AG10803 (cell line): ENCODE data around the gene DPP6.

Experiments used
- DNase-seq: peaks from one replicate; pipeline ENCODE4 v3.0.0; 2010; ENCODE audit warnings: low read depth
- H3K4me3 ChIP-seq: 2 replicates; pipeline ENCODE4 v1.5.1; 2011; ENCODE audit warnings: mild to moderate bottlenecking, low read length, control low read depth
- TF ChIP-seq, protein P1 (sequence below): conservative IDR thresholded peaks from 2 replicates; pipeline ENCODE4 v1.5.1; 2011; ENCODE audit warnings: mild to moderate bottlenecking, low read length, control low read depth, inconsistent platforms

Gene DPP6

DNA sequence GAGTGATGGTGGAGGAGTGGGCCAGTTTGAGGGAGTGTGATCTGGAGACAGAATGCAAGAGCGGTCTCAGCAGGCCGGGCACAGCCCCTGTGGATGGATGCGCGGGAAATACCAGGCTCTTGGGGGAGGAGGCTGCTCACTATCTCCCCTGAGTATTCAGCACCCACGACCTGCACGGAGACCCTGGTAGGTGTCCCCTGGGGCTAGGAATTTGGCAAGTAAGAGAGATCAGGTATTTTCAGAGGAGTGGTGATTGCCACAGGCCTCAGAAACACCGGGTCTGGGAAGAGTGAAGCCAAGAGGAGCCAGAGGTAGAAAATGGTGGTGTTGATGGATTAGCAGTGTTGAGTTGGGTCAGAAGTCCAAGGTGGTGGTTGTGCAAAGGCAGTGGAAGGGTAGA lies 524.4 kb downstream of the DPP6 start:
- no peak overlapping the region for H3K4me3 ChIP-seq
- no peak for DNase-seq
- TF ChIP-seq, protein P1, sequence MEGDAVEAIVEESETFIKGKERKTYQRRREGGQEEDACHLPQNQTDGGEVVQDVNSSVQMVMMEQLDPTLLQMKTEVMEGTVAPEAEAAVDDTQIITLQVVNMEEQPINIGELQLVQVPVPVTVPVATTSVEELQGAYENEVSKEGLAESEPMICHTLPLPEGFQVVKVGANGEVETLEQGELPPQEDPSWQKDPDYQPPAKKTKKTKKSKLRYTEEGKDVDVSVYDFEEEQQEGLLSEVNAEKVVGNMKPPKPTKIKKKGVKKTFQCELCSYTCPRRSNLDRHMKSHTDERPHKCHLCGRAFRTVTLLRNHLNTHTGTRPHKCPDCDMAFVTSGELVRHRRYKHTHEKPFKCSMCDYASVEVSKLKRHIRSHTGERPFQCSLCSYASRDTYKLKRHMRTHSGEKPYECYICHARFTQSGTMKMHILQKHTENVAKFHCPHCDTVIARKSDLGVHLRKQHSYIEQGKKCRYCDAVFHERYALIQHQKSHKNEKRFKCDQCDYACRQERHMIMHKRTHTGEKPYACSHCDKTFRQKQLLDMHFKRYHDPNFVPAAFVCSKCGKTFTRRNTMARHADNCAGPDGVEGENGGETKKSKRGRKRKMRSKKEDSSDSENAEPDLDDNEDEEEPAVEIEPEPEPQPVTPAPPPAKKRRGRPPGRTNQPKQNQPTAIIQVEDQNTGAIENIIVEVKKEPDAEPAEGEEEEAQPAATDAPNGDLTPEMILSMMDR = no peak

DNA sequence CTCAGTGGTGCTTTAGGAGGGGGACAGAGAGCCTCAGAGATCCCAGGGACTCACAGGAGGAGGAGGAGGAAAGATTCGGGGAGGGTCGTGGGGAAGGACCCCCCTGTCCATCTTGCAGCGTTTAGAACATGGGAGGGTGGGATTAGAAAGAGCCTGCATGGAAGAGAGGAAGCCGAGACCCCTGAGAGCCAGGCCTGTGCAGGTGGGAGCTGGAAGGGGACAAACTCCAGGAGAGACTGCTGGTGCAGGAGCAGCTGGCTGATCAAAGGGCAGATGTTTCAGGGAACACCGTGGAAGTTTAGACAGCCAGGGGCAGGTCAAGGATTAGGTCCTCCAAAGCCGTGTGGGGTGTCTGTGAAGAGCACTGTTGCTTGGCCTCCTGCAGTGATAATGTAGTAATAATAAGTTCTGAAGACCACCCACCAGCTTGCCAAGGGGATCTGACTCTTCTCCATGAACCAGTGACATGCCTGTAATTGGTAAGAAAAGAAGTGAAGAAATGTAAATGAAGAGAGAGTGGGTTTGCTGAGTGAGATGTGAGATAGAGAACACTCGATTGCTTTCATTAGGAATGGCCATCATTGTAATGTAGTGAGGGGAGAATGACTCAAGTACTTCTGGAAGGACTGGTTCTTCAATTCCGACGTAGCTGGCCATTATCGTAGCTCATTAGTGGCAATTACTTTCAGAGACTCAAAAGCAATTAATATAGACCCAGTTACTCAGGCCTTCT lies 525.1 kb downstream of the DPP6 start:
- TF ChIP-seq, protein P1 = no peak
- no peak overlapping the region for H3K4me3 ChIP-seq
- no peak for DNase-seq

DNA sequence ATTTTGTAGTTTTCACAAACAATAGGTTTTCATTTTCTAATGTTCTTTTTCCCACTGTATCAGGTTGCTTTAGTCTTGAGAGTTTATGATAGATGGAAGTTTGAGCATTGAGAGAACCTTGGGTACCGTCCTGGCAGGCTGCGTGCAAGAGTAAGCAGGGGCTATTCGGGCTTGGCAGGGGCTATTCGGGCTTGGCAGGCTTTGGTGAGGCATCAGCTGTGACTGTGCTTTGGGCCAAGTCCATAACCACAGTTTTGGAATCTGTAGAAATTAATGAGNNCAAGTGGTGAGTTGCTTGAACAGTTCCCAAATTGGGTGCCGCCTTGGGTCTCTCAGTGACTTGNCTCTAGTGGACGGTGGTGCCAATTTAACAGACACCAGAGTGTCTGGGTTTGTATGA lies 526.1 kb downstream of the DPP6 start:
- no peak for DNase-seq
- TF ChIP-seq, protein P1 = no peak
- no peak overlapping the region for H3K4me3 ChIP-seq

DNA sequence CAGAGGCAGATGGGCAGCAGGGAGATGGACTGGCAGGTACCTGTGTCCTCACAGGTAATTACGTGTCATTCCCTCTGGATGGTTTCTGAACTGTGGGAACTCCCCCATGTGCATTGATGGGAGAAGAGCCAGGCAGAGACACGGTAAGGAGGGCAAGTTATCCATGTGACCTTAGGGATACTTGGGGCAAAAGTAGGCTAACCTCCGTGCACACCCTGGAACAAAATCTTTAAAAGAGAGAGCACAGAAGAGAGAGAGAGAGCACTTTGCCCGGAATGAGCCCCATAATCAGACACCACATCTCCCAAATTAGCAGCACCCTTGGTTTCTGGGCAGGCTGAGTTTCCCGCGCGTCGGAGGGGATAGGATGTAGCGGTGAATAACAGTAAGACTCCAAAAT lies 527.5 kb downstream of the DPP6 start:
- TF ChIP-seq, protein P1 = no peak
- H3K4me3 ChIP-seq = no peak overlapping the region
- DNase-seq = no peak

DNA sequence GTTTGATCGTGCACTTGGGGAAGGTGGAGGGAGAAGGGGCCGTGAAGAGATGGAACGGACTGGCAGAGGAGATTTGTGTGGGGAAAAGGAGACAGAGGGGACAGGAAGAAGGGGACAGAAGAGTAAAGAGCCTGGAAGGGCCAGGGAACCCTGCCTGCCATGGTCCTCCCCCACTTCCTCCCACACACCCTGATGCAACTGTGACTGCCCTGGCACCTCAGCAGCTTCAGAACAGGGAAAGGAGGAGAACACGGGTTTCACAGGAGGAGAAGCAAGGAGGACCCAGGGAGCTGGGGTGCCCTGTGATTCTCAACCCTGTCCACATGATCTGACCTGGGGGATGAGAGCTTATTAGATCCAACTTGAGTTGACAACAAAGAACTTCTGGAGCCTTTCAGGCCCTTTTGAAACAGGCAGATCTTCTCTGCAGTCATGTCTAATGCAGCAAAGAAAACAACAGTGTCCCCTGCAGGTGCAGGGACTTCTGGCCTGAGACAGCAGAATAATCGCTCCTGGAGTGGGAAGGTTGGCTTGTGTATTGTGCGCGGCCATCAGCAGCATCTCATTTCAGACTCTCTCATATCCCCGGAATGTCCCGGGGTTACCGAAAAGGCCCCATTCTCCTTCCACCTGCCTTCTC lies 529.2 kb downstream of the DPP6 start:
- no peak for DNase-seq
- no peak overlapping the region for H3K4me3 ChIP-seq
- TF ChIP-seq, protein P1 = no peak

DNA sequence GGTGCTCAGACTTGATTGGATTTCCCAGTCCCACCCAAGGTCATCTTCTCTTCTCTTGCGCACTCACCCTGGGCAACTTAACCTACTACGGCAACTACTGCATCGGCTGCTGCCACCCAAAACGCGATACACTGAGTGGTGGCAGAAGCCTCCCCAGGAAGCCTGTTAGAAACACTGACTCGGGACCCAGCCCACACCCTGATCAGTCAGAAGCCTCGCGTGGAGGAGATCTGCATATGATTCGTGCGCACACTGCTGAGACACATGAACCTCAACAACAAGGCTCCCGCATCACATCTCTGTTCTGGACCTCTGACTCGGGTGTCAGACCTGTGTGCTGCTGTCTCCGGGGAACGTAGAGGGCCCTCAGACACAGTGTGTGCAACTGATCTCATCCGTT lies 531.3 kb downstream of the DPP6 start:
- DNase-seq = no peak
- TF ChIP-seq, protein P1 = no peak
- H3K4me3 ChIP-seq = no peak overlapping the region
